NCI-H82 treated with DMSO at 0.1 percent for 48 hours (cell line): ENCODE measurements around the gene DMKN.

Experiments
- DNase-seq: peaks from one replicate; lab custom pipeline; 2025; ENCODE audit not compliant: unreplicated experiment; lab: John Stamatoyannopoulos, UW

The DMKN gene

DNA sequence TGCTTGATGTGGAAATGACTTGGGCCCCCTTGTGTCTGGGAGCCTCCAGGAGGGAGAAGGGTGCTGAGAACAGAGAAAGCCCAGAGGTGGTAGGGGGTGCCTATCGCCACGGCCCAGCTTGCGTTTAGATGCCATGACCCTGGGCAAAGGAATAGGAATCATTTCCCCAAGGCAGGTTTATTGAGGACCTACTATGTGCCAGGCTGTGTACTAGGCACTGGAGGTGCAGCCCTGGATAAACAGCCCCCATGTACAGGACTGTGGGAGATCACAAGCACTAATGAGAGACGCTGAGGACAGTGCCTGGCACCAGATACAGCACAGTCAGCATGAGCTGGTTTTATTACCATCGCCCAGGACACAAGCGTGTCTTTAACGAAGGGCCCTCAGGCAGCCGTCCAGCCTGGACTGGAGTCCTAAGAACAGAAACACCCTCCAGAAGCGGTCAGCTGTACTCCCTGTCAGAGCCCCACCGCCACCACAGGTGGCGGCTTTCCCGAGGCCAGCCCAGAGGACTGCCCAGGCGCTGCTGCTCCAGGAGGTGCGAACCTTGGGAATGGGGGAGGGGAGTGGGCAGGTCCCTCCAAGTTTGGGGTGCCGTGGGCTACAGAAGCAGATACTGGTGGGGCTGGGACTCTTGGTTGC is 36.6 kb upstream of the DMKN start:
- no peak for DNase-seq

DNA sequence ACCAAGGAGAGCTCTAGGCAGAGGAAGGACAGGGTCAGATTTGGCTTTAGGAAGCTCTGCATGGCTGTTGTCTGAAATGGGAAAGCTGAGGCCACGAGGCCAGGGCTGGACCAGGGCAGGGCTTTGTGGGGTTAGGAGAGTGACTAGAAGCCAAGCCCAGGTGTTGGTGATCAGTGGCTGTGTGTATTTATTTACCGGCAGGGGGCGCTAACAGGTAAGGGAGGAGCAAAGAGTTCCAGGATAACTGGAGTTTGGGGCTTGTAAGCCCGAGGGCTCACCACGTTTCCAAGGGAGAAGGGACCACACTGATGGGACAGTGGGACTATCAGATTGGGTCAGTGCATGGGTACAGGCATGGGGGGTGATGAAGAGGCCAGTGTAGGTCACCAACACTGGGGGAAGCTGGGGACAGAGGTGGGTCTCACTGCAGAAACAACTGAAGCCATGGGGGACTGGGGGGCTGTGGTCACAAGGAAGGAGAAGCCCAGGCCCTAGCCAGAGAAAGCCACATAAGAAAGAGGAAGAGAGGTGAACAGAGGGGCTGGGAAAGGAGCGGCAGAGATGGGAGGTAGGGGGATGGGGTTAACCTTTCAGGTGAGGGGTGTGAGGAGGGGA is 35.8 kb upstream of the DMKN start:
- DNase-seq = peak; percentile 30

DNA sequence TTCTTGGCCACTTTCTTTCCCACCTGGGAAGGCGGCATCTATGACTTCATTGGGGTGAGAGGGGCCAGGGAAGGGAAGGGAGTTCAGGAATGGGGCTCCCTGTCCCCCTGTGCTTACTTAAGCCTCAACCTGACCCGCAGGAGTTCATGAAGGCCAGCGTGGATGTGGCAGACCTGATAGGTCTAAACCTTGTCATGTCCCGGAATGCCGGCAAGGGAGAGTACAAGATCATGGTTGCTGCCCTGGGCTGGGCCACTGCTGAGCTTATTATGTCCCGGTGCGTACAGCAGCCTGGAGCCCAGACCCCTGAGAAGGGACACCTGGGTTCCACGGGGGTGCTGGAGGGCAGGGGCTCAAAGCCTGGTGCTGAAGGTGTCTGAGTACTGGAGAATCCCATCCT is 33.1 kb upstream of the DMKN start:
- no peak for DNase-seq

- DNase-seq = no peak
Measured at GRCh38 chr19:35545855-35546381, 32.5 kb upstream of the DMKN start.

GRCh38 chr19:35545001-35545854 is 31.8 kb upstream of the DMKN start, which contains the start of gene TMEM147:
Gene TMEM147, plus strand, starts transcription at chr19:35545626. Its CDS starts 114 bp downstream, at chr19:35545740.
- peak; percentile 44 for DNase-seq

DNA sequence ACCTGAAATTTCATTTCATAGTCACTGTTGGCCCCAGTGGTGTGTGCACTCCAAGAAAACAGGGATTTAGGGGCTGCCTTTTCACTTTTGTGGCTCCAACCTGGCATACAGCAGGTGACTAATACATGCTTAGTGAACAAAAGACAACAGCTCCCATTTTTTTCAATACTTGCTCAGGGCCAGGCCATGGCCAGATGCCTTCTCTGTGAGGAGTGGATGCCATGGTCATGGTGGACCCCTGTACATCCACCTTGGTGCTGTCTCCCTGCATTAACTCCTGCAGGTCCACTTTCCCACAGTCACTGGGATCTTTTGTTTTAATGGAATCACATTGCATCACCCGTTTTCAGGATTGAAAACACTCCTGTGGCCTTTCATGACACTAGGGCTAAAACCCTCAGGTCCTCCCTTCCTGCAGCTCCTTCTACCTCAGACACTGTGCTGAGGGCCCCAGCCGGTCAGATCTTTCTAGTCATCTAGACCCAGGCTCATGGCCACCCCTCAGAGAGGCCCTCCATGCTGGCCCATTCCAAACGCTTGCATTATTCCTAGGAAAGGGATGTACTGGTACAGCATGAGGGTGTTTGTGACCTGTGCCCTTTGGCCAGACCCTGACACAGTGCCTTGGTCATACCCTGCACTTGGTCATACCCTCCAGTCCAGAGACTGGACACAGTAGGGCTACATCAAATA is 30.8 kb upstream of the DMKN start:
- no peak for DNase-seq

GRCh38 chr19:35543280-35544109 is 30.0 kb upstream of the DMKN start:
- no peak for DNase-seq

GRCh38 chr19:35542209-35542608 is 28.8 kb upstream of the DMKN start:
- no peak for DNase-seq

GRCh38 chr19:35540356-35540927 is 27.0 kb upstream of the DMKN start:
- DNase-seq = no peak

DNA sequence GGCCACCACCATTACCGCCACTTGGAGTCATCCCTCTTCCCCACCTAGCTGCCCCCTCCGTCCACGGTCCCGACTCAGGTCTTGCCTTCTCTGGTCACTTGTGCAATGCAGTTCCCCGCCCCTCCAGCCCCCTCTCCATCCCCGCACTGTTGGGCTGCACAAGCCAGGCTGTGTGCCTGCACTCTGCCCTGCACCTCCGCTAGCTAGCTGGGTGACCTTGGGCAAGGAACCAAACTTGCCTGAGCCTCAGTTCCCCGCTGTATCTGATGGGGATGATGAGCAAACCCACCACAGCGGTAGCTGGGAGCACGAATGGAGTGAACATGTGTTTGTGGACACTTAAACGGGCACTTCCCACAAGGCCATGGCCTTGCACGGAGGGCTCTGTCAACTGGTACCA is 26.4 kb upstream of the DMKN start:
- no peak for DNase-seq

GRCh38 chr19:35539314-35539713 is 25.9 kb upstream of the DMKN start:
- no peak for DNase-seq

GRCh38 chr19:35534803-35535480 is 21.5 kb upstream of the DMKN start:
- DNase-seq = no peak

- no peak for DNase-seq
Measured at GRCh38 chr19:35533822-35534392, 20.5 kb upstream of the DMKN start.

- DNase-seq = no peak
Measured at GRCh38 chr19:35533201-35533821, 19.9 kb upstream of the DMKN start, which contains the start of gene GAPDHS. Gene GAPDHS, plus strand, starts transcription at chr19:35533456. Its CDS starts 72 bp downstream, at chr19:35533528.

DNA sequence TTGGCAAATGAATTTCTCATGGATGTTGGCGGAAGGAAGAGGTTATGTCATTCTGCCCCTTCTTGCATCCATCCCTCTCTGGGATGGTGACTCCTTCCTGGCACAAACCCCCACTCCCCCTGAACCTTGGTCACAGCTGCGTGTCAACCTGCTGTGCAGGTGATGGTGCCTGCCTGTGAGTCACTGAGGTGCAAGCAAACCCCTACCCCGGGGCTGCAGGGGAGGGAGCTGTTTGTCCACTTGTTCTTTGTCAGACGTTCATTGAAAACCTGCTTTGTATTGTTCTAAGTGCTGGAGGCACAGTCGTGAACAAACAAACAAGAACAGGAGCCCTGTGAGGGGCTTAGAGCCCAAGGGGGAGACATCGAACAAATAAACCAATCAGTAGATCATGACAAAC is 17.8 kb upstream of the DMKN start:
- no peak for DNase-seq

GRCh38 chr19:35529241-35530218 is 16.1 kb upstream of the DMKN start:
- no peak for DNase-seq
